ENCODE data around the gene AGAP5.
A peak's percentile ranks its signal among the peaks of the same experiment; 100 is the strongest.
"Not testable (repeated sequence)": the region's sequence is repeated elsewhere in the genome, so short reads cannot be mapped to it uniquely, and the experiment has no call there.

The AGAP5 gene

DNA sequence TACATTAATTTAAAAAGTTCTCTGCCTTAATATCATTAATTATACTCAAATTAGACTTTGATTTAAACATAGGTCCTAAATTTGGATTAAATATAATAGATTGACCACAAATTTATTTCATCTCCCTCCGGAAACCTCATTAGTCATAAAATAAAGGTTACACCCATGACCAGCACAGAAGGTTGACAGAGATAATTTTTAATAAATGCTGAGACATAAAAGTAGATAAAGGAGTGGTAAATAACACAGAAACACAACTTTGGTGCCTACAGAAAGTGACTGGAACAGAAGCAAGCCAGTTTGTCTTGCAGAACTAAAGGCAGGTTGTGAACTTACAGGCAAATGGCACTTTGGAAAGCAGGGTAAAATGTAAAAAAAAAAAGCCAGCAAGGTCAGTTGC, 10.3 kb downstream of the AGAP5 start:
- not testable (repeated sequence) for H3K4me3 Mint-ChIP-seq, H3K27ac Mint-ChIP-seq, H3K4me1 Mint-ChIP-seq, H3K36me3 Mint-ChIP-seq, H3K27me3 Mint-ChIP-seq, H3K9me3 Mint-ChIP-seq

DNA sequence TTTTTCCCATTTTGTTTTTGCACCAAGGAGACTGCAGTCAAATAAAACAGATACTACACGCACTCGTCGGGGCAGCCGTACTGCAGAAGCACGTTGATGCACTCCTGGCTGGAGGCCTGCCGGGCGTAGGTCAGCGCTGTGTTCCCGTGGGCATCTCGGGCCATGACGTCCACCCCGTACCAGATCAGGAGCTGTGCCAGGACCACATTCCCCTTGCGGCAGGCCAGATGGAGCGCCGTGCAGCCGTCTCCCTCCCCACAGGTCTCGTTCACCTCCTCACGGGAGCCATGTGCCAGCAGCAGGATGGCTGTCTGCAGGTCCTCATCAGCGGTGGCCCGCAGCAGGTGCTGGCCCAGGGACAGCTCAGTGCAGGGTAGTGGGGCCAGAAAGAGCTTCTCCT, 23.4 kb downstream of the AGAP5 start:
- not testable (repeated sequence) for H3K4me1 Mint-ChIP-seq, H3K36me3 Mint-ChIP-seq, H3K27me3 Mint-ChIP-seq, H3K9me3 Mint-ChIP-seq, H3K27ac Mint-ChIP-seq, H3K4me3 Mint-ChIP-seq

DNA sequence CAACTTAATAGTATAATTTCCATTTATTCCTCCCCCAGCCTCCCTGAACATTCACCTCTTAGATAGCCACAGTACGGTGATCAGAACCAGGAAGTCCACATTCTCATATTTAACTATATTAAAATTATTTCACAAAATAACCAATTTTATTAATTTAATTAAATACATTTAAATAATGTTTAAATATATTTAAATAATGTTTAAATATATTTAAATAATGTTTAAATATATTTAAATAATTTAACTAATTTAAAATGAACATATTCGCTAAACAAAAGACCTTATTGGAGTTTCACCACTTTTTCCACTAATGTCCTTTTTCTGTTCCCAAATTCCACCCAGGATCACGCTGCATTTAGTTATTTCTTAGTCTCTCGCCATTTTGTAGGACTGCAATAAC, 29.5 kb downstream of the AGAP5 start:
- not testable (repeated sequence) for H3K9me3 Mint-ChIP-seq, H3K27me3 Mint-ChIP-seq, H3K4me3 Mint-ChIP-seq, H3K27ac Mint-ChIP-seq, H3K36me3 Mint-ChIP-seq, H3K4me1 Mint-ChIP-seq

DNA sequence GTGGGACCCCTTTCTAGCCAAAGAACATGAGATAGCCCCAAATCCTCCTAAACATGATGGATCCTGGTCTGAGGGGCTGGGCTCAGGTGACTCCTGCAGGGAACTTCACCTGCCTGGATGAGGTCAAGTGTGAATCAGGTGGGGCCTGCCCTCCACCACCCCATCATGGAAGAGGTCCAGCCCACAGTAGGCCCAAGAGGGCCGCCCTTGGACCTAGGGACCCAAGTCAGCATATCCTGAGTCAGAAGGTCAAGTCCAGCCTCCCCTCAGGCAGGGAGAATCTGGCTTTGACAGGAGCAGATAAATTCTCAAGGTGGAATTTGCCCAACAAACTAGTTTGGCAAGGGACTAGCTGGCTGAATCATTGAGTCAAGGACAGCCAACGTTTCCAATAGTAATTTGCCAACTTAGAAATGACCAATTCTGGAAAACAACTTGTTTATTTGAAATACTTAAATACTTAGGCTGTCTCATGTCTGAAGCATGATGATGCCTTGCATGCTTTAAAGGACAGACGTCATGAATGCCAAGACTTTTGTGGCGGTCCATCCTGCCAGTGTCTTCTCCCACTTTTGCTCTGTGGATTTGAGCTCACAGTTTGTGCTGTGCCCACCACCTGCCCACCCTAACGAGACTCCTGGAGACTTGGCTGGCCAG, 31.6 kb downstream of the AGAP5 start:
- H3K27ac Mint-ChIP-seq, H3K27me3 Mint-ChIP-seq, H3K4me3 Mint-ChIP-seq, H3K9me3 Mint-ChIP-seq, H3K36me3 Mint-ChIP-seq, H3K4me1 Mint-ChIP-seq: not testable (repeated sequence)

DNA sequence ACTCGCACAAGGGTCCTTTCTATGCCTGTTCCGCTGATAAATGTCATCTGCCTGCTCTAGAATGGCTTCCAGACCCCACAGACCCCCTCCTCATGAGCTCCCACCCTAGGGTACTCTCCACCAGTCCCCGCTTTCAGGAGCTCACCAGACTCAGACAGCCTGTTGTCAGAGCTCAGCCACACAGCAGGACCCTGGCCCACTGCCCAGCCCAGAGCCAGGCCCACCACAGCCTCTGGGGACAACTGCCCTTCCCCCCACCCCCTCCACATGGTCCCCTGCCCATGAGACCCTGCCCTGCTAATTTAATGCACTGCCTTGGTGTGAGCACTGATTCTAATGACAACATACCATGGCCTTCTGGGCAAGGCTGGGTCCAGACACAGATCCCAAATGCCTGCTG, 32.3 kb downstream of the AGAP5 start:
- not testable (repeated sequence) for H3K4me1 Mint-ChIP-seq, H3K36me3 Mint-ChIP-seq, H3K27ac Mint-ChIP-seq, H3K4me3 Mint-ChIP-seq, H3K9me3 Mint-ChIP-seq, H3K27me3 Mint-ChIP-seq

DNA sequence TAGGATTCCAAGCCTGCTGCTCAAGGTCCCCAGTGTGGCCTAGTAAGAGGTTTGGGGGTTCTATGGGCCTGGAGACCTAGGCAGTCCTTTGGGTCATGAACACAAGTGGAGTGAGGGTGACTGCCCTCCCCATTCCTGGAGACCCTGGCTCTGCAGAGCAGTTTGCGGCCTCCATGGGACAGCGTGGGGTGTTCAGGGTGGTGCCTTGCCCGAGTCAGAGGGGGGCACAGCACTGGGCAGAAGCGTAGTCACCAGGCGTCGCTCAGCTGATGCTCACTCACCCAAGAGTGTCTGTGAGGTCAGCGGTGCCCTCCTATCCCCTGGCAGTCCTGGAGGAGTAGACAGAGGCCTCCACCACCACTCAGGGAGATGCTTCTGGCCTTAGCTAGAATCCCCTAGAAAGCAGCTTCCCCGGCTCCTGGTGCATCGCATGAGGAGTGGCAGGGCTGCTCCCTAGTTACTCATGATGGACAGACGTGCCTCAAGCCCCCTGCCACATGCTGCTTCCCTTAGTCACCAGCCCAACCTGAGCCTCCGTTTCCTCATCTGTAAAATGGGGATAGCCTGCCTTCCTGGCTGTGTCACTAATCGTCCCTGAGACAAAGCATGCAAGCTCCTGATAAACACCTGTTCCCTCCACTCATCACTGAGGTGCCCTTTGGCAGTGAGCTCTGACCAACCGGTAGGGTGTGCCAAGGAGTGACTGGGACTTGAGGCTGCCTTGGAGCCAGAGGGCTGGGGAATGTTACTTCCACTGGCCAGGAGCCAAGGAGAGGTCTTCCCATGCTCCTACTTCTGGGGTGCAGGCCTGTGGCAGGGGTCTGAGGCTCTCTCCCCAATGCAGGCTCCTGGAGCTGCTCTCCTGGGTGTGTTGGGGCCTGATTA, 33.5 kb downstream of the AGAP5 start:
- H3K9me3 Mint-ChIP-seq, H3K36me3 Mint-ChIP-seq, H3K4me1 Mint-ChIP-seq, H3K27ac Mint-ChIP-seq, H3K4me3 Mint-ChIP-seq, H3K27me3 Mint-ChIP-seq: not testable (repeated sequence)

DNA sequence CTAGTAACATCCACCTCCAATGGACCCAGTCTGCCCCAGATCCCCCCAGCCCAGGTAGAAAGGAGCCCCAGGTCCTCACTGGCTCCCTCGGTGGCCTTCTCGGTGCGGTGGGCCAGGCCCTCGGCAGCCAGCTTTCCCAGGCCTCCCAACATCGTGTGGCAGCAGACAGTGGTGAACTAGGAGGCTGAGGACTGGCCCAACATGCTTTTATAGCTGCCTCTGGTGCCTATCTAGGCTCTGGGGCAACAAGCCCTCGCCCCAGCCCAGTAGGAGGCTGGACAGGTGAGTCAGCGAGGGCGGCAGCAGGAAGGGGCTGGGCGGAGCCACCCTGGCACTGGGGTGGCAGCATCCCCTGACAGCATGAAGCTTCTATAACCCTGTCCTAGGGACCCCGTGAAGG, 34.3 kb downstream of the AGAP5 start:
- not testable (repeated sequence) for H3K27ac Mint-ChIP-seq, H3K36me3 Mint-ChIP-seq, H3K4me1 Mint-ChIP-seq, H3K27me3 Mint-ChIP-seq, H3K9me3 Mint-ChIP-seq, H3K4me3 Mint-ChIP-seq

DNA sequence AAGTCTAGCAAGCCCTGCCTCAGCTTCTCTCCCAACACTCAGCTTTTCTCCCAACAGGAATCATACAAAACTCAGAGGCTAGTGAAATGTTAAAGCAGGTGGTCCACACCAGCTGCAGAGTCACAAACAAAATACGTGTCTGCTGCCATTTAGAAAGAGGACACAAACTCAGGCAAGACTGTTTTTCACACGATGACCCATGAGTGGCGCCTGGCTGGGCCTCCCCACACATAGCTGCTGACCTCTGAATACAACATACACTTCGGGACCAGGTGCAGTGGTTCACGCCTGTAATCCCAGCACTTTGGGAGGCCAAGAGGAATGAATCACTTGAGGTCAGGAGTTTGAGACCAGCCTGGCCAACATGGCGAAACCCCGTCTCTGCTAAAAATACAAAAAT, 35.2 kb downstream of the AGAP5 start:
- H3K9me3 Mint-ChIP-seq, H3K4me1 Mint-ChIP-seq: not testable (repeated sequence)

DNA sequence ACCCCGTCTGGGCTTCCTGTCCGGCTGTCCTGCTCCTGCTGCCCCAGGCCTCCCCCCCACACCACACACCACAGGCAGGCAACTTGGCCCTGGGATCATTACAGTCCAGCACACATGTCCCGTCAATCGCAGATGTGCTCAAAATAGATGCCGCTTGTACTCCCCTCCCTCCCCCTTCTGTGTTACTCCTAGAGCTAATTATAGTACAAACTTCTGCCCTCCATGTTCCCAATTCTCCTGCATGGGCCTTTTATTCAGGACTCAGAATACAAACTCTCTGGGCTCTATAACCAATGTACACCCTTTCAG, 42.0 kb downstream of the AGAP5 start, which contains the start of gene SYNPO2L:
TSS of gene SYNPO2L (minus strand) at position 40 of the 309 bp plus-strand sequence. CDS start 107 bp downstream, outside the sequence.
- H3K4me1 Mint-ChIP-seq = no peaks in the 10 kb centered on the region

More for the DNA sequence above, 35.2 kb downstream of the AGAP5 start:
- H3K36me3 Mint-ChIP-seq, H3K4me3 Mint-ChIP-seq, H3K27me3 Mint-ChIP-seq, H3K27ac Mint-ChIP-seq: not testable (repeated sequence)

DNA sequence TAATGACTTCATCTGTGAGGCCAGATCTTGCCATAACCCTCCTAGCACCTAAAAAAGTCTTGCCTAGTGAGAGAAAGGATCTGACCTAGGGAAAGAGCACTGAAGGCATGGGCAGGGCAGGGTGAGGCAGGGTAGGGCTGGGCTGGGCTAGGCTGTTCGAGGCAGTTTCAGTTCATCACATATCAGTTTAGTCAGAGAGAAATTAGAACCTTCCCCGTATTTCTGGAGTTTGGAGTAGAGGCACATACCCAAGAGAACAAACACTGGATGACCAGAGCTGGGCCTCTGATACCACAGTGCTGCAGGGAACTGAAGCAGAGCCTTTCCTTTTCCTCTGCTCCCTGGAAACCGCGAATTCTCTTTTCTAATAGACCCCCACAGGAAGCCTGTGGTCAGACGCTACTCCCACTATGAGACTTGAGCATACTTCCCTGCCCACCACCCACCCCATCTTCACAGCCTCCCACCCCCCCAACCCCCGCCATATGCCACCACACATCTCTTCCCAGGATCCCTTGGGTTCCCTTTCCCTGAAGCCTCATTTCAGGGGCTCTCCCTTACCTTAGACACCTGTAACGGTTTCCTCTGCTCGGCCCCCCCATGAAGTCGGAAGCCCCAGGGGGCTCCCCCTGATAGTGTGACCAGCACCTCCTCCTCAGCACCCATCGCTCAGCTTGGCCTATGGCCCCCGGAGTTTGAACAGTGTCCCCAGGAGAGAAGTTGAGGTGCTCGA, 42.5 kb downstream of the AGAP5 start:
- H3K27me3 Mint-ChIP-seq = no peaks in the 10 kb centered on the region
- H3K9me3 Mint-ChIP-seq = no peaks in the 10 kb centered on the region
- H3K4me3 Mint-ChIP-seq = no peak overlapping the region
- no peaks in the 10 kb centered on the region for H3K4me1 Mint-ChIP-seq
- H3K36me3 Mint-ChIP-seq = no peaks in the 10 kb centered on the region
- no peak overlapping the region for H3K27ac Mint-ChIP-seq

More for the DNA sequence above, 42.0 kb downstream of the AGAP5 start, which contains the start of gene SYNPO2L:
- H3K27ac Mint-ChIP-seq = no peak within 1 kb of the TSS
- H3K27me3 Mint-ChIP-seq = no peaks in the 10 kb centered on the region
- no peaks in the 10 kb centered on the region for H3K9me3 Mint-ChIP-seq
- no peak within 1 kb of the TSS for H3K4me3 Mint-ChIP-seq
- H3K36me3 Mint-ChIP-seq = no peaks in the 10 kb centered on the region

DNA sequence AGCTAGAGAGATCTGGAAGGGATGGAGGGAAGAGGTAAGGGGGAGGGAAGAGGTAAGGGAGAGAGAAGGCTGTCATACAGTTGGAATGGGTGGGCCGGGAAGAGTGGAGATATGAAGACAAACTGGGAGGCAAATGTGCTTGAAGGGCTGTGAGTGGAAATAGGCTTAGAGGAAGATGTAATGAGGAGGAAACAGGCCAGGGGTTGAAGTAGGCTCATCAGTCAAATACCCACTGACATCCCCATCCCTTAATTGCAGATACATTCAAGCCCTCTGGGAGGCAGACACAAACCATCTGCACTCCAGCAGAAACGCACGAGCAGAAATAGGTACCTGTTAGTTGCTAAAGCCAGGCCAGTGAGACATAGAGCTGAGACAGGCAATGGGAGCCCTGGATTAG, 44.2 kb downstream of the AGAP5 start:
- no peaks in the 10 kb centered on the region for H3K27me3 Mint-ChIP-seq
- no peak overlapping the region for H3K27ac Mint-ChIP-seq
- no peak overlapping the region for H3K4me3 Mint-ChIP-seq
- H3K36me3 Mint-ChIP-seq = no peaks in the 10 kb centered on the region
- no peaks in the 10 kb centered on the region for H3K4me1 Mint-ChIP-seq
- H3K9me3 Mint-ChIP-seq = no peaks in the 10 kb centered on the region

DNA sequence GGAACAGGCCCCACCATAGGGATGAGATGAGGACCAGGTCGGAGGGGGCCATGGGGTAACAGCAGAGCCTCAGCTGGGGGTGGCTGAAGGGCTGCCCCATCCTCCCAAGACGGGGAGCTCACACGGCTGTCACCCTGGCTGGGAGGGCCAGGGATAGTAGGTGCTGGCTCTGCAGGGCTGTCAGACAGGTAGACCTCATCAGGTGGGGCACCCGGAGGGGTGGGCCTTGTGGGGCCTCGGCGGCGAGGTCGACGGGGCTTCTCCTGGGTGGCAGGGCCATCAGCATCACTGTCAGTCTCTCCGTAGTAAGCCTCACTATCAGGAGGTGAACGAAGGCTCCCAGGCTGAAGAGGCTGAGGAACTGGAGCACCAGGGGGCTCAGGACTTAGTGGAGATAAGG, 44.7 kb downstream of the AGAP5 start:
- no peak overlapping the region for H3K4me3 Mint-ChIP-seq
- no peaks in the 10 kb centered on the region for H3K36me3 Mint-ChIP-seq
- H3K27me3 Mint-ChIP-seq = no peaks in the 10 kb centered on the region
- H3K9me3 Mint-ChIP-seq = no peaks in the 10 kb centered on the region
- H3K27ac Mint-ChIP-seq = no peak overlapping the region
- no peaks in the 10 kb centered on the region for H3K4me1 Mint-ChIP-seq

DNA sequence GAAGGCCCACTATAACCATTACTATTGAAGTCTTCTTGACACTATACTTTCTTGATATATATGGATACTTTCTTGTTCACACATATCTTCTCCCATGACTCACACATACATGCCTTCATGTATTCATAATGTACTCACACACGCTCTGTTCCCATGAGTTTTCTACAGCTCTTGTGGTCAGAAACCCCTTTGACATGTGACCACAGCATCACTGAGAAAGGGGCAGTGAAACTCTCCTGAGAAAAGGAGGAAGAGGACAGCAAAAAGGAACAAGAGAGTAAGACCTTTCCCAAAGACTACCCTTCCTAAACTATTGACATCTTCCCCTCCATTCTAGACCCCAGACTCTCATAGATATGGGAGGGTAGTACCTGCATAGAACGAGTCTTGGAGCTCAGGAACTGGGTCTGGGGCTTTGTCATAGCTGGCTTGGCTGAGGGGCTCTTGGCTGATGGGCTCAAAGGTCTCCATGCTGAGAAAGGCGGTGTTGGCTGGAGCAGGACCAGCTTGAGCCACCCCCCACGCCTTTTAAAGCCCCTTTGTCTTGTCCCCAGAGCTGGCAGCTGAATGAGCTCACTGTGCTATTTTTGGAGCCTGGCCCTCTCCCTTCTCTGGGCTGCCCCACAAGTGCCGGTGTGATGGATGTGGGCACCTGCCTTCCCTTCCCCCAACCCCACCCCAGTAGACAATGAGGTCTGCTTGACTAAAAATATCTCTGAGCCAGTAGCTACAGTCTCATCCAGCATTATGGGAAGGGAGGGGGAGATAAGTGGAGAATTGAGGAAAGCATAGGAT, 47.2 kb downstream of the AGAP5 start:
- Mint-ChIP-seq H3K4me1 (no peaks in the 10 kb centered on the region), H3K9me3 (no peaks in the 10 kb centered on the region), H3K36me3 (no peaks in the 10 kb centered on the region), H3K27me3 (peaks cover 2% of the 10 kb centered on the region), H3K4me3 (no peak overlapping the region), H3K27ac (peak overlapping the region; percentile 9)

DNA sequence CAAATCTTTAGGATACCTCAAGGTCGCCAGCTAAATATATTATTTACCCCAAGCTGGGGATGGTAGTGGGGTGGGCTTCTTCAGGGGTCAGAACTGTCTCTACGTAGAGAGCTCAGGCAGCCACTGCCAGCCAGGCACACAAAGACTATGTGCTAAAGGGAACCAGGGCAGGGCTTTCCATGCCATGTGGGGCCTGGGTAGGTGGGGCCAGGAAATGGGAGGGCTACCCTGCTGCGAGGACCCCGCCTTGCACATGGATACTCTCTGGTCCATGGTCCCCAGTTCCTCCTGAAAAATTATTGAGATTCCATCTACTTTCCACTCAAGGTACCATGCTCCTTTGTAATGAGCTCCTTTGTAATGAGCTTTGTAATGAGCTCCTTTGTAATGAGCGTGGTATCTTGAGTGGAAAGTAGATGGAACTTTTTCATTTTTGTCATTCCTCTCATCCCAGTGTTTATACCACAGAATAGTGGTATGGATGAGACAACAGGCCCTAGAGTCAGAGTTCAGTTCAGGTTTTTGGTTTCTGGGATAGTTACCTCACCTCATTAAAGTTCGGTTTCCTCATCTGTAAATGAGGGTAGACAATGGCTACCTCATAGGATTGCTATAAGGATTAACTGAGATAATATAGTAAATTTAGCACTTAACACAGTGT, 47.9 kb downstream of the AGAP5 start:
- H3K4me3 Mint-ChIP-seq = no peak overlapping the region
- H3K4me1 Mint-ChIP-seq = no peaks in the 10 kb centered on the region
- H3K9me3 Mint-ChIP-seq = no peaks in the 10 kb centered on the region

More for the DNA sequence above, 47.9 kb downstream of the AGAP5 start:
- H3K36me3 Mint-ChIP-seq = no peaks in the 10 kb centered on the region
- H3K27me3 Mint-ChIP-seq = peaks cover 4% of the 10 kb centered on the region
- no peak overlapping the region for H3K27ac Mint-ChIP-seq
